Heart right ventricle (tissue), 16 donors: ENCODE measurements around the gene KRTDAP. TPM values are rescaled to one million over a fixed set of nuclear protein-coding genes. Genes with fewer than 3 reads are reported as not detected.
A peak's percentile ranks its signal among the peaks of the same experiment; 100 is the strongest.

Experiments
- ATAC-seq, 8 donors: fragments of 200-7000 bp; cut with Tn5 transposase; one replicate each; pipeline ENCODE4 v1.9.1; 2020; ENCODE audit warnings: mild to moderate bottlenecking in 8 of 8, moderate library complexity in 8 of 8, moderate number of reproducible peaks in 1 of 8
- DNase-seq, 2 donors: peaks; one replicate each; pipeline ENCODE4 v3.0.0-alpha.2; 2020
- H3K27ac ChIP-seq, 10 donors: fragments of 200-600 bp; sonication (generic) in 2 of 10; one replicate each; pipeline versions ENCODE4 v1.5.0 to v1.8.0; 2020 to 2022; ENCODE audit warnings: mild to moderate bottlenecking in 3 of 10
- H3K27me3 ChIP-seq, 7 donors: fragments of 200-600 bp; one replicate each; pipeline ENCODE4 v1.8.0; 2021 to 2022; ENCODE audit warnings: mild to moderate bottlenecking in 2 of 7
- H3K36me3 ChIP-seq, 9 donors: fragments of 200-600 bp; sonication (generic) in 1 of 9; one replicate each; pipeline versions ENCODE4 v1.5.0 to v1.8.0; 2020 to 2022; ENCODE audit warnings: mild to moderate bottlenecking in 2 of 9
- H3K4me1 ChIP-seq, 9 donors: fragments of 200-600 bp; sonication (generic) in 1 of 9; one replicate each; pipeline versions ENCODE4 v1.5.0 to v1.8.0; 2020 to 2022; ENCODE audit warnings: mild to moderate bottlenecking in 4 of 9
- H3K4me3 ChIP-seq, 10 donors: fragments of 200-600 bp; sonication (generic) in 2 of 10; one replicate each; pipeline versions ENCODE4 v1.5.0 to v1.8.0; 2020 to 2022; ENCODE audit warnings: mild to moderate bottlenecking in 7 of 10, moderate library complexity in 2 of 10
- H3K9me3 ChIP-seq, 11 donors: fragments of 200-600 bp in 10 of 11; sonication (generic) in 2 of 11; one replicate each; pipeline versions ENCODE4 v1.5.0 to v1.8.0; 2013 to 2022; ENCODE audit warnings: mild to moderate bottlenecking in 2 of 11, control low read depth in 1 of 11, moderate library complexity in 1 of 11
- WGBS, 2 donors: extraction: QIAGEN DNeasy Blood & Tissue Kit; methylation state at CpG; one replicate each; pipeline ENCODE4 v1.1.7; 2013; ENCODE audit warnings: inconsistent platforms in 1 of 2; 5-methylcytosine and 5-hydroxymethylcytosine counted together
- intact Hi-C, 10 donors: fragments of 100-400 bp; cut with DNase I; formaldehyde crosslinking; loops; one replicate each; pipeline versions ENCODE4 v1.11.1 to v1.14.2; 2022
- polyA plus RNA-seq, 2 donors: library from polyadenylated mRNA; stranded (reverse); fragments of 200-250 nt; gene quantifications; one replicate each; pipeline ENCODE4 v1.2.3, GENCODE V29; 2013
- total RNA-seq, 10 donors: library from RNA; stranded (reverse); fragmentation: NEBNext Ultra II Directional in 3 of 10; extraction: Animal tissue kit (Norgen Biotek cat#: 25700) in 3 of 10; gene quantifications; one replicate each; pipeline versions ENCODE4 v1.2.1 to v1.2.4, GENCODE V29; 2021 to 2023
- TF ChIP-seq, protein P1 (sequence below), 9 donors: fragments of 200-600 bp; sonication (generic) in 2 of 9; IDR thresholded peaks; one replicate each; pipeline versions ENCODE4 v1.5.0 to v1.8.0; 2021 to 2022; ENCODE audit warnings: antibody characterized with exemption in 9 of 9, mild to moderate bottlenecking in 5 of 9, moderate library complexity in 1 of 9
- donor health status: Arrhythmogenic right ventricular cardiomyopathy.
- donor health status: ischemic (EF 13 %, LVEDD 7.1; RV severe dilation, severe dysfunction).
- donor health status: healthy with polysubstance abuse.
- donor health status: DM: no; HTN: yes; CAD: no.
- donor health status: DM: no; HTN: no; CAD: no.
- donor health status: ischemic (EF 25% LVEDD 6.9; RV normal size, moderate dysfunction).
- donor health status: ischemic (EF 25% LVEDD 5.7; RV mildly dilated, moderate dysfunction).
- donor health status: healthy.
- donor health status: DM: yes; HTN: yes; CAD: no.
- donor health status: Ischemic cardiomyopathy.
- donor health status: ischemic (EF 35%, LVEDD 5.7; RV mildly dilated, moderate dysfunction).
- donor health status: nonischemic (EF 11% LVEDD 7.7; RV severe dilation, severe dysfunction).
- donor health status: DM: yes; HTN: yes; CAD: no.
- donor health status: PGD.
- donor health status: ischemic (EF 29% LVEDD 5.4; RV normal size, mild dysfunction).
- donor health status: nonischemic (EF 23%, LVEDD 6.1; RV moderate dilation, normal function).

KRTDAP gene
- total and polyA plus RNA-seq, 12 donors: not detected

DNA sequence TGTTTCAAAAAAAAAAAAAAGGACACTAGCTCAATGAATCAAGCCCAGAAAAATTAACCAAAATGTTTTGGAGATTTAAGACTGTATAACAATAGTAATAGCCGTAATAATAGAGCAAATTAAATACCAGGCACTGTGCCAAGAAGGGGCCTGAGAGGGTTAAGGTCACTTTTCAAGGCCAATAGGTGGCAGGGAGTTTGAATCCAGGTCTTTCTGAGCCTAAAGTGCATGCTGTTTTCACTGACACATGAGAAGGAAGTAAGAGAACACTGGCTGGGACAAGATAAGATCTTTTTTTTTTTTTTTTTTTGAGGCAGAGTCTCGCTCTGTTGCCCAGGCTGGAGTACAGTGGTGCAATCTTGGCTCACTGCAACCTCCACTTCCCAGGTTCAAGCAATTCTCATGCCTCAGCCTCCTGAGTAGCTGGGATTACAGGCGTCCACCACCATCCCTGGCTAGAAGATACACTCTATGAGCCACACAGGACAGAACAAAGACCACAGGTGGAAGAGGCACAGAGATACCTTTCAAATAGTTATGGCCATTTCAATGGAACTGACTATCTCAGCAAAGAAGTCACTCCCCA is 34.6 kb downstream of the KRTDAP start:
- 71 to 91% methylated on average over 3 of the region's 3 CpGs for WGBS, 2 donors
- TF ChIP-seq, protein P1, sequence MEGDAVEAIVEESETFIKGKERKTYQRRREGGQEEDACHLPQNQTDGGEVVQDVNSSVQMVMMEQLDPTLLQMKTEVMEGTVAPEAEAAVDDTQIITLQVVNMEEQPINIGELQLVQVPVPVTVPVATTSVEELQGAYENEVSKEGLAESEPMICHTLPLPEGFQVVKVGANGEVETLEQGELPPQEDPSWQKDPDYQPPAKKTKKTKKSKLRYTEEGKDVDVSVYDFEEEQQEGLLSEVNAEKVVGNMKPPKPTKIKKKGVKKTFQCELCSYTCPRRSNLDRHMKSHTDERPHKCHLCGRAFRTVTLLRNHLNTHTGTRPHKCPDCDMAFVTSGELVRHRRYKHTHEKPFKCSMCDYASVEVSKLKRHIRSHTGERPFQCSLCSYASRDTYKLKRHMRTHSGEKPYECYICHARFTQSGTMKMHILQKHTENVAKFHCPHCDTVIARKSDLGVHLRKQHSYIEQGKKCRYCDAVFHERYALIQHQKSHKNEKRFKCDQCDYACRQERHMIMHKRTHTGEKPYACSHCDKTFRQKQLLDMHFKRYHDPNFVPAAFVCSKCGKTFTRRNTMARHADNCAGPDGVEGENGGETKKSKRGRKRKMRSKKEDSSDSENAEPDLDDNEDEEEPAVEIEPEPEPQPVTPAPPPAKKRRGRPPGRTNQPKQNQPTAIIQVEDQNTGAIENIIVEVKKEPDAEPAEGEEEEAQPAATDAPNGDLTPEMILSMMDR (IDR thresholded peaks at IDR 0.05): no peak
- Histone ChIP-seq H3K4me3 (no peak overlapping the region), H3K4me1 (peaks cover 0 to 51% (median 19%) of the 10 kb centered on the region in 9 donors), H3K27ac (no peak overlapping the region), H3K9me3 (no peaks in the 10 kb centered on the region), H3K36me3 (no peaks in the 10 kb centered on the region), H3K27me3 (no peaks in the 10 kb centered on the region)
- no peak for DNase-seq
- ATAC-seq: no peak
- intact Hi-C loops: loop anchor here in 1 of 10 donors (5.0 kb wide), 1 partner anchor 48 kb away; no protein-coding TSS in a partner anchor

DNA sequence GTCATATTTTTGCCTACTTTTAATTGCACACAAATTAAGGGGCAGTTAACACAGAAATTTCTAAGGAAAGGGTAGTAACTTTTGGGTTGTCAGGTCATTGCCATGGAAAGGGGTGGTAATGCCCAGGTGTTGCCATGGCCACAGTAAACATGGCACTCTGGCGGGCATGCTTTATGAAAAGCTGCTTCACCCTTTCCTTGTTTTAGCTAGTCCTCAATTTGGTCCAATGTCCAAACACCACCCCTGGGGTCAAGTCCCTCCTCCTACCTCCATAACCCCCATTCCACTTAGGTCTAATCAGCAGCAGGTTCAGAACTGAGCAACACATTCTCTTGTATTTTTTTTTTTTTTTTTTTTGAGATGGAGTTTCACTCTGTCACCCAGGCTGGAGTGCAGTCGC is 35.6 kb downstream of the KRTDAP start:
- intact Hi-C loops: loop anchor here in 1 of 10 donors (5.0 kb wide), 1 partner anchor 47 kb away; no protein-coding TSS in a partner anchor
- TF ChIP-seq, protein P1 (IDR thresholded peaks at IDR 0.05): no peak
- H3K27me3 ChIP-seq: peaks cover 0 to 6% (median 0%) of the 10 kb centered on the region in 7 donors

DNA sequence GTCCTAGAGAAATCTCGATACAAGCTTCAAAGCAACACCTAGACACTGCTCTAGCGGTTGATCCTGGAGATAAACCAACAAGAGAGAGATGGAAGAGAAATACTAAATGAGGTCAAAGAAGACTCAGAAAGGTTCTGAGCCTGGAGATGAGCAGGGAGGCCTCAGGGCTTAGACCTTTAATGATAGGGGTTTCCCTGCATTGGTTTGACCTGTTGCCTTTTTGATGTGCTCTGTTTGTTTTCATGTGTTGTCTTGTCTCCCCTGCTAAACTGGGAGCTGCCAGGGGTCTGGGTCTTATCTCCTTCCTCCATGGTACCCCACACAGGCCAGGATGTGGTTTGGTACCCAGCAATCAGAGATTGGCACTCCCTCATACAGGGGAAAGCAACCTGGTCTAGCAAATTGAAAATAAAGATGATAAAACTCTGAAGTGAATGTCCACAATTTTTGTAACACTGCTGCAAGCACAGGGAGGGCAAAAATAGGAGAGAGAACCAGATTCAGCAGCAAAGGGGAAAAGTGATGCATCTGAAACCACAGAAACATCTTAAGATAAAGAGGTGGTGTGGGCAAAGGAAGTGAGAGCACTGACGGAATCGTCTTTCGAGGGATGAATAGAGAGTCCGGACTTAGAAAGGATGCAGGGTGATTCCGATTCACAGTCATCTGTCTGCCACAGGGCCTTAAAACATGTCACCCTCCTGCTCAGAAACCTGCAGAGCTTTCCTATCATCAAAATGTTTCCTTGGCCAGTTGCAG is 38.7 kb downstream of the KRTDAP start:
- H3K27ac ChIP-seq: no peak overlapping the region
- H3K36me3 ChIP-seq: peaks cover 0 to 9% (median 0%) of the 10 kb centered on the region in 9 donors
- TF ChIP-seq, protein P1 (IDR thresholded peaks at IDR 0.05): no peak
- H3K9me3 ChIP-seq: no peaks in the 10 kb centered on the region
- ATAC-seq (no peak), DNase-seq (no peak)
- intact Hi-C loops: no loop called here
- H3K4me1 ChIP-seq: peaks cover 0 to 56% (median 12%) of the 10 kb centered on the region in 9 donors
- 84 to 96% methylated on average over 7 of the region's 7 CpGs for WGBS, 2 donors
- peaks cover 0 to 10% (median 0%) of the 10 kb centered on the region in 7 donors for H3K27me3 ChIP-seq
- H3K4me3 ChIP-seq: peak overlapping the region in 1 of 10 donors; percentile 40

More for the DNA sequence above, 35.6 kb downstream of the KRTDAP start:
- Histone ChIP-seq H3K27ac (no peak overlapping the region), H3K36me3 (peaks cover 0 to 9% (median 0%) of the 10 kb centered on the region in 9 donors), H3K4me3 (no peak overlapping the region), H3K9me3 (no peaks in the 10 kb centered on the region), H3K4me1 (peaks cover 0 to 51% (median 17%) of the 10 kb centered on the region in 9 donors)
- ATAC-seq (no peak), DNase-seq (no peak)
- WGBS, 2 donors: 95 to 100% methylated on average over 2 of the region's 2 CpGs

DNA sequence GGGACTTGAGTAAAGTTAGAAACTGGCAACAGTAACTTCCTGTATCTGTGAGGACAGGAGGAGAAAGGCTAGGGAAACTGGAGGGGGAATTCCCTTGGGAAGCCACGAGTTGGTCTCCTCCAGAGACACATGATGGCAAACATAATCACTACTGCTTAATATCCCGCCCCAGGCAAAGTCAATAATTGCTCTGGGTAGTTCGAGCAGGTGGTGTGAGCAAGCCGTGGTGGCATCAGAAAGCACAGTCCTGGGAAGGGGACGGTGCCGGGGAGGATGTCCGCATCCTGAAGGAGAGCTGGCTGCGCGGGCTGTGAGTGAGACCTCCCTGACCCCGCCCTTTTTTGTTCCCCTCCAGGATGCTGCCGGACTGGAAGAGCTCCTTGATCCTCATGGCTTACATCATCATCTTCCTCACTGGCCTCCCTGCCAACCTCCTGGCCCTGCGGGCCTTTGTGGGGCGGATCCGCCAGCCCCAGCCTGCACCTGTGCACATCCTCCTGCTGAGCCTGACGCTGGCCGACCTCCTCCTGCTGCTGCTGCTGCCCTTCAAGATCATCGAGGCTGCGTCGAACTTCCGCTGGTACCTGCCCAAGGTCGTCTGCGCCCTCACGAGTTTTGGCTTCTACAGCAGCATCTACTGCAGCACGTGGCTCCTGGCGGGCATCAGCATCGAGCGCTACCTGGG is 40.8 kb downstream of the KRTDAP start:
- DNase-seq: no peak
- ATAC-seq: peak in 4 of 8 donors; percentile 6 to 42 (median 28)
- H3K27ac ChIP-seq: peak overlapping the region in 3 of 10 donors; percentile 46 to 85 (median 60)
- H3K36me3 ChIP-seq: peaks cover 0 to 9% (median 0%) of the 10 kb centered on the region in 9 donors
- no peaks in the 10 kb centered on the region for H3K9me3 ChIP-seq
- intact Hi-C loops: no loop called here
- TF ChIP-seq, protein P1 (IDR thresholded peaks at IDR 0.05): no peak
- H3K27me3 ChIP-seq: peaks cover 0 to 10% (median 0%) of the 10 kb centered on the region in 7 donors
- peak overlapping the region in 1 of 10 donors; percentile 40 for H3K4me3 ChIP-seq
- WGBS, 2 donors: 60 to 70% methylated on average over 26 to 27 of the region's 27 CpGs
- H3K4me1 ChIP-seq: peaks cover 0 to 67% (median 12%) of the 10 kb centered on the region in 9 donors
